GDM1 (cell line): ENCODE results near the gene SDE2.
"Not testable (repeated sequence)": the region's sequence is repeated elsewhere in the genome, so short reads cannot be mapped to it uniquely, and the experiment has no call there.

Experiments
- DNase-seq: peaks from one replicate; lab custom pipeline; 2025; lab: John Stamatoyannopoulos, UW

Gene SDE2

DNA sequence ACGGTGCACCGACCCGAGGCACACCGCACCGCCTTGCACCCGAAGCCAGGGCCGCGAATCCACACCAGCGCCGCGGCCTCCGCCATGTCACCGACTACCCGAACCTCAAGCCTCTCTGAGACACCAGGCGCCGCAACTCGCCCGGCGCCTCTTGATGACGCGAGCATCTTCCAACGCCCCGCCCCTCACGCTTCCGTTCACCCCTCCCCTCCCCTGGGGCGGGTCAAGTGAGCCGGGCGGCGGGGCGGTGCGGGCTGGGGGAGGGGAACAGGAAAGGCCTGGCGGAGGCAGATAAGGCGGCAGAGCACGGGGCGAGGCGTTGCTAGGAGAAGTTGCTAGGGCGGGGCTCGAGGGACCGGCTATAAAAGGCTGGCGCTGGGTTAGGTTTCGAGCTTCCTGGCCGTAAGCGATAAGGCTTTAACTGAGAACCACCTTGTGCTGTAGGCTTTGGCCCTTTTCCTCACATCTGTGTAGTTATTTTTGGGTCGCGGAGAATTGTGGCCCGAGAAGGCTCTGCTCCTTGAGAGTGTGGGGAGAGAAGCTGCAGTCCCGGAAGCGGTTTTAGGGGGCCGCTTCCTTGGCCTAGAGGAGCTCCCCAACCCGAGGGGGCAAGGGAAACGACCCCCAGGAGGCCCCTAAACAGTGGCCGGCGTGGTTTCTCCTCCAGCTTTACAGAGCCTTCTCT is at the start of gene SDE2:
SDE2 (minus strand) TSS at position 117 of the 685 bp plus-strand sequence; CDS start at position 86, 31 bp downstream.
- peak; percentile 100 for DNase-seq

DNA sequence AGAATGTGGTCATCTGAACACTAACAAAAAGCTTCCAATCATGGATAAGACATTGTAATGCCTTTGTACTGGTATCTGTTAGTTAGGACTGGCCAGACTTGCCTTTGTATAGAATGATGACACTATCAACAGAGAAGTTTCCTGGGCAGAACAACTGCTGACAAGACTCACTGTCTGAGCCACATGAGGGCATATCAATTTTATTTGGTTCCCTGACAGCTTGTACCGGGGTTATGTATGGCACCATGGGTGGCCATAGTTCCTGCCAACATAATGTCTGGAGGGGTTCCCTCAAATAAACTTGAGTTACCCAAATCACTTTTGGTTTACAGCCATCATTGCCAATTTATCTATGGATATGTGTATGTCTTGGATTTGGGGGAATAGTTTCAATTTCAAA is 49.7 kb upstream of the SDE2 start:
- no peak for DNase-seq

DNA sequence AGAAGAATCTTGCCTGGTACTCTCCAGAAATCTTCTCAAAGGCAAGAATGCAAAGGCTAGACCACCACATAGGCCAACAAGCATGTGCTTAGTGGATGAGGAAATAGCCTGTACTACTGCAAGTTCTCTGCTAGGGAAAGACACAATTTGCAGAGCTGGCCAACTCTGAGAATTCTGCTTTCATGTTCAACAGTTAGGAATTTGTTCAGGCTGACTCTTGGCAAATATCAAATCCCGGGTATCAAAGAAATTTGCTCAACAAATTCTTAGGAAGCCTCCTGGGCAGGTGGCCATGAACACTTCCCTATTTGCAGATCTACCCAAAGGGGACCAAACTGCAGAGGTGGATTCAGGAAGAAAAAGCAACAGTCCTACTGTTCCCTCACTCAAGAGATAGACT is 48.4 kb upstream of the SDE2 start:
- DNase-seq: no peak

DNA sequence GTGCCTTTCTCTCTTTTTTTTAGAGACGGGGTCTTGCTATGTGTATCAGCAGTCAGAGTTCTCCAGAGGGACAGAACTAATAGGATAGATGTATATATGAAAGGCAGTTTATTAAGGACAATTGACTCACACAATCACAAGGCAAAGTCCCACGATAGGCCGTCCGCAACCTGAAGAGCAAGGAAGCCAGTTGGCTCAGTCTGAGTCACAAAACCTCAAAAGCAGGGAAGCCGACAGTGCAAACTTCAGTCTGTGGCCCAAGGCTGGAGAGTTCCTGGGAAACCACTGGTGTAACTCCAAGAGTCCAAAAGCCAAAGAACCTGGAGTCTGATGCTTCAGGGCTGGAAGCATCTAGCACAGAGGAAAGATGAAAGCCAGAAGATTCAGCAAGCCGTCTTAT is 47.1 kb upstream of the SDE2 start:
- DNase-seq: no peak

DNA sequence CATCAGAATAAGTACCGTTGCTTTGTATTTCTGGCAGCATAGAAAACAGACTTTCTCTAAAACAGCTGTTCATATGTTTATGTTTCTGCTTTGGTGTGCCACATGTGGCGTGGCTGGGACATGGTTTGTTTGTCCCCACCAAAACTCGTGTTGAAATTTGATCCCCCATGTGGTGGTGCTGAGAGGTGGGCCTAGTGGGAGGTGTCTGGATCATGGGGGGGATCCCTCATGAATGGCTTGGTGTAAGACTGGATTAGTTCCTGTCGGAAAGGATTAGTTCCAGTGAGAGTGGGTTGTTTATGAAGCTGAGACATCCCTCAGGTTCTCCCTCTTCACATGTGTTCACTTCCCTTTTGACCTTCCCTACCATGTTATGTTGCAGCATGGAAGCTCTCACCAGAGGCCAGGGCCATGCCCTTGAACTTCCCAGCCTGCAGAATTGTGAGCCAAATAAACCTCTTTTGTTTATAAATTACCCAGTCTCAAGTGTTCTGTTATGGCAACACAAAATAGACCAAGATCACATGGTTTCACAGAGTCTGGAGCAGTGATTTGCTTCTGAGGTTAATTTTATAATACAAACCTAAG is 45.5 kb upstream of the SDE2 start:
- DNase-seq: no peak

DNA sequence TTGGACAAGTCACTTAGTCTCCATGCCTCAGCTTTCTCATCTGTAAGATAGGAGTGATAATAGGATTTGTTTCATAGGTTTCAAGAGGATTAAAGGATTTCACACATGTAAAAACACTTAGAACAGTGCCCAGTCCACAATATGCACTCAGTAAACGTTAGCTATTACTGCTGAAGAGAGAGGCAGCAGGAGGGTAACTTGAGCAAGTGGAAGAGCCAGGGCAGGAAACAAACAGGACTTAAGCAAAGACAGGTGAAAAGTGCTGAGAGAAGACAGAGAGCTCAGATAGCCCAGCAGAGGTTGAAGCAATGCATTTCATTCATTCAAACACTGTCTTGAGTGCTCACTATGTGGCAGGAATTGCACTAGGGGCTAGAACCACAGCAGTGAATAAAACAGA is 42.3 kb upstream of the SDE2 start:
- no peak for DNase-seq

DNA sequence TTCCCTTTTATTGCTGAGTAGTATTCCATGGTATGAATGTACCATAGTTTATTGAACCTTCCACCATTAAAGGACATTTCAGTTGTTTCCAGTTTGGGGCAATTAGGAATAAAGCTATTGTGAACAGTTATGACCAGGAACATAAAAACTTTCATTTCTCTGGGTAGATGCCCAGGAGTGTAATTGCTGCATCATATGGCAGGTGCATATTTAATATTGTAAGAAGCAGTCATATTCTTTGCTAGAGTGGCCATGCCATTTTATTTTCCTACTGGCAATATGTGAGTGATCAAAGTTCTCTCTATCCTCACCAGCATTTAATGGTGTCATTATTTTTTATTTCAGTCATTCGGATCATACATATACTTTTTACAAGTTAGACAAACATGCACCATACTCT is 39.5 kb upstream of the SDE2 start:
- DNase-seq: no peak

DNA sequence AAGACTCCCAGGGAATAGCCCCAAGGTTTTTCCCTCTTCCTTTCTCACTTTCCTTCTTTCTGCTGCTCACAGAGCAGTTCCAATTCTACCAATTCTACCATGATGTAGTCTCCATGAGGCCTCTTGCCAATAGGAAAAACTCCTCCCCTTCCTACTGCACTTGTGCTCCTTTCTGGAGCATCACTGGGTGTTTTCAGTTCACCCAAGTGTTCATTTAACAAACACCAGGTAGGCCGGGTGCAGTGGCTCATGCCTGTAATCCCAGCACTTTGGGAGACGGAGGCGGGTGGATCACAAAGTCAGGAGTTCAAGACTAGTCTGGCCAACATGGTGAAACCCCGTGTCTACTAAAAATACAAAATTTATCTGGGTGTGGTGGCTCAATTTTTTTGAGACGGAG is 36.8 kb upstream of the SDE2 start:
- no peak for DNase-seq

DNA sequence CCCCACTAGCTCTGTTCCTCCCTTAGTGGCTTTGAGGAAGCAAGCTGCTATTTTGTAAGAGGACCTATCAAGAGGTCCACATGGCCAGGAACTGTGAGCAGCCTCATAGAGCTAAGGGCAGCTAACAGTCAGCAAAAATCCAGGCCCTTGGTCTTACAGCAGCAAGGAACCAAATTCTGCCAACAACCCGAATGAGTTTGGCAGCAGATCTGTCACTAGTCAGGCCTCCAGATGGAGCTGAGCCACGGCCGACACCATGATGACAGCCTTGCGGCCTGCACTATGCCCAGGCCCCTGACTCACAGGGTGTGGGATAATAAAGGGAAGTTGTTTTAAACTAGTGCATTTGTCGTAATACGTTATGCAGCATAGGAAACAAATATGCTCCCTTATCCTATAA is 35.3 kb upstream of the SDE2 start:
- DNase-seq: peak; percentile 80

DNA sequence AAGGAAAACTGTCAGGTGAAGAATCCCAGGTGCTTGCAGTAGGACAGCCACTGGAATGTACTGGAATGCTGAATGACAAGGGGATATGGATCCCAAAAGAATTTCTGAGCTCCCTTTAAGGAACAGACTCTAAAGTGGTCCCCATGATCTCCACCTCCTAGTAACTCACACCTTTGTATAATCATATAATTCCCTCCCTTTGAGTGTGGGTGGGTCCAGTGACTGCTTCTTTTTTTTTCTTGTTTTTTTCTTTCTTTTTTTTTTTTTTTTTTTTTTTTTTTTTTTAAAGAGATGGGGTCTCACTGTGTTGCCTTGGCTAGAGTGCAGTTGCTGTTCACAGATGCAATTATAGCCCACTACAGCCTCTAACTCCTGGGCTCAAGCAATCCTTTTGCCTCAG is 34.8 kb upstream of the SDE2 start:
- DNase-seq: no peak

DNA sequence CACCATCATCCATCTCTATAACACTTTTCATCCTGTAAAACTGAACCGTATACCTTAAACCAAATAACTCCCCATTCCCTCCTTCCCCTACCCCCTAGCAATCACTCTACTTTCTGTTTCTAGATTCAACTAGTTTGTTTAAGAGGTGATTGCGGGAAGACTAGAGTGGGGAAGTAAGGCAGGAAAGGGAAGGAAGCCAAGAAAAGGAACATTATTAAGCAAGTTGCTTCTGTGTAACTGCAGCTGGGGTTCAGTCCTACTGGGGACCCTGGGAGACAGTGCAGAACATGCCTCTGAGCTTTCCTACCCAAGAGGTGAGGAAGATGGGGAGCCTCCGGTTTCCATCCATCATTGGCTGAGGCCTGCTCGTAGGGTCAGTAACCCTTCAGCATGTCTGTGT is 34.4 kb upstream of the SDE2 start:
- DNase-seq: no peak

DNA sequence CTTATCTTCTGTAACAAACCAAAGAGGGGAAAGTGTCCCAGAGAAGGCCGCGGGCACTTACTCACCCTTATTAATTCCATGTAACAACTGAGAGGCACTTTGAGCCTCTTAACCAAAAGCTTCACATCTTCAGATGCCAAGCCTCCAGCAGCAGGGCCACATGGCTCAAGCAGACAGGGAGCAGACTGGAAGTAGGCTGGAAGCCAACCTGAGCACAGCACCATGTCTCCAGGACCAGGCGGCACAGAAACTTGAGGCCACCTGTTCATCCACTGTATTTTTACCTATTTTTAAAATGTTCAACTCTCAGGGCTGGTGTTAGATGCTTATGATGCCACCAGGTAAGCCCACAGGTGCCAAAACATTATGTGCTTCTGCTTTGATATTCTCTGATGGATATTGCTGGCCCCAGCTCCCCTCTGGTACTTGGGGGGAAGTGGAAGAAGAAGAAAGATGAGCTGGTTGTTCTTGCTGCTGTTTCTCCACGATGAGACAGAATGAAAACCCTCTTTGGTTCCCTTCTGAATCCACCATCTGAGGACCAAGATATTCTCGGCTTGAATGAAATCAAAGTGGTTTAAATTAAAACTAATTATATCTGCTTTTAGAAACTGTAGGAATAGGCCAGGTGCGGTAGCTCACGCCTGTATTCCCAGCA is 30.6 kb upstream of the SDE2 start:
- no peak for DNase-seq

DNA sequence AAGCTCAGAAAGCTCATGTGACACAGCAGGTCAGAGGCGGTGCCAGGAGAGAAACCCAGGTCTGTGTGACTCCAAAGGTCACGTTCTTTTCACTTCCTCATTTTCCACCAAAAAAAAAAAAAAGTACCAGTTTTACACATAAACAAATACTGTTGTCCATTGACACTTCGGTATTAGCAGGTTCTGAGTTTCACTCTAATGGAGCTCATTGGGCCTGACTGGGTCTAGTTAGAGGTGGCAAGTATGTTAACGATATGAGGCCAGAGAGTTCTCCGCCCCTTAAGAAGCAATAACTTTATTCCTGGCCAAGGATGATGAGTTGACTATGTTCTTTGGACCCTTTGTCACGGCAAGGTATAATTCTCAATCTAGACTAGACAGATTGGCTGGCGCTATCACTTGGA is 30.0 kb upstream of the SDE2 start:
- no peak for DNase-seq

DNA sequence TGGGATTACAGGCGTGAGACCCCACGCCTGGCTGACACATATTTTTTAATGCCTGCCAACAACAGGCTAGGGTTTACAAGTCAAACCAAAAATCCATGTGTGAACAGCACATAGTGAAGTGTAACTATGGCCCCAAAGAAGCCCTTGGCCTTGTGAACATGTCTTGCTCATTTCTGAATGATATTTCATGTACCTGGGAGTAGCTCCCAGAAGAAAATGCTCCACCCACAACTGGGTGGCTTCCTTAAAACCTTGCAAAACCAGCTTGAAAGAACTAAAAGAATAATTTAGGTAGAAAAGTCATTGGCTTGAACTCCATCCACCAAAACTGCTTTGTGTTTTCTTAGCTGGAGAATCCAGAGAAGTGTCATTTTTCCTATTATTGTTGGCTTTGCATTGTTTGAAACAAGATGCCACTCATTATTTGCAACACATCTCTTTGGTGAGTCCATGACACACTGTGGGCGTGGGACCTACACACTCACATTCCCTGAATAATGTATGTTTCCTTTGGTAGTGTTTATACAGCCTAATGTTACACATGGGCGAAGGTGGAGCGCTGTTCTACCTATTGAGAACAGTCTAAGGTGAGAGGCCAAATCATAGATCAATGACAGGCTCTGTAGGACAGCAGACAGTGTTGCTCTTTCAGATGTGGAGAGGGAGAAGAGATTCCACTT is 28.5 kb upstream of the SDE2 start:
- DNase-seq: no peak

DNA sequence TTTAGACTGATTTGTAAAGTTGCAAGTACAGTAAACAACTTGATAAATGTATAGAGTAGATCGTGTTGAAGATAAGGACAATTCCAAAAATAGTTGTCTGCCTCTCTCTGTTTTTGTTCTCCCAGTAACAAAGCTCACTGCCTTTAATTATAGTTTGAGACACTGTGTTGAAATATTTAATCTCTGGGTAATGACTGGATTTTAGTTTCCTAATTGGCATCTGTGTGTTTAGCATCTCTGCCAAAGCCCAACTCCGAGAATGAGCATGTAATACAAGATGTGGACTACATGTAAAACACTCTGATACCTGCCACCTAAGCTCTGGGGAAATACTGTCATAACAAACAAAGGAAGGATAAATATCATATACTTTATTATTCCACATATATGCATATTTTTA is 27.7 kb upstream of the SDE2 start:
- DNase-seq: no peak

DNA sequence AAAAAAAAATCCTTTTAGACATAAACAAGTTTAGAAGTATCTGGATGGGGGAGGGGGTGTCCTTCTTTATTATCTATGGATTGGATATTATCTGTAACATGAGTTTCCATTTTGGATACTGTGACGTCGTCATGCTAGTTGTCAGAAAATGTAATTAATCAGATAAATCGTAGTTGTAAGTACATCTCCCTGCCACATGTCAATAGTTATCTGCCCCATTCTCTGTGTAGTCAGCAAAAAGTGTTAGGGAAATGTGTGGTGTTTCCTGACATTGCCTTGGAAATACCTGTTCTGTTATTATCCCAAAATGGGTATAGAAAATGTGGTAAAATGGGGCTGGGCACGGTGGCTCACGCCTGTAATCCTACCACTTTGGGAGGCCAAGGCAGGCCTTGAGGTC is 24.6 kb upstream of the SDE2 start:
- no peak for DNase-seq

DNA sequence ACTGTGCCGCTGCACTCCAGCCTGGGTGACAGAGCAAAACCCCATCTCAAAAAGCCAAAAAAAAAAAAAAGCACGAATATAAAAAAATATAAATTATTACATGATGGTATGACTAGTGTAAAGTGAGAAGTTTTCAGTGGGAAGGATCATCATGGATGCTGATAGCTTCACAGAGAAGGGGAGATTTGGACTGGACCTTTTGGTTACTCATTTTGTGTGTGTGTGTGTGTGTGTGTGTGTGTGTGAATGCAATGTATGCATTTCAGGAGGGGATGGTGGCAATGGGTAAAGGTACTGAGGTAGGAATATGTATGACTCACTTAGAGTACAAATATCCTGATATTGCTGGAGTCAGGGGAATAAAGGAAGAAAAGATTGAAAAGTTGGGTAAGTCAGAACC is 22.7 kb upstream of the SDE2 start:
- no peak for DNase-seq

DNA sequence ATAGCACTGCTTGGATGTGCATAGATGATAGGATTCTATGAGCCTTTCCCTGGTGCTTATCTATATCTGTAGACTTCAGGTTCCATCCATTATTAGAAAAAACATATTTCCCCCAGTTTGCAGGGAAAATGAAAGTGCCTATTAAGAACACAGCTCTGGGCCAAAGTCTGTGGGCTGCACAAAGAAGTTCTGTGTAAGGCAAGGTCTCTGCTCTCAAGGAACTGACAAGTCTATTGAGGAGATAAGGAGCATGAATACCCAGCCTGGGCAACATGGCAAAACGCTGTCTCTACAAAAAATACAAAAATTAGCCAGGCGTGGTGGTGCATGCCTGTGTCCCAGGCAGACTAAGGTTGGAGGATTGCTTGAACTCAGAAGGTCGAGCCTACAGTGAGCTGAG is 22.3 kb upstream of the SDE2 start:
- no peak for DNase-seq

DNA sequence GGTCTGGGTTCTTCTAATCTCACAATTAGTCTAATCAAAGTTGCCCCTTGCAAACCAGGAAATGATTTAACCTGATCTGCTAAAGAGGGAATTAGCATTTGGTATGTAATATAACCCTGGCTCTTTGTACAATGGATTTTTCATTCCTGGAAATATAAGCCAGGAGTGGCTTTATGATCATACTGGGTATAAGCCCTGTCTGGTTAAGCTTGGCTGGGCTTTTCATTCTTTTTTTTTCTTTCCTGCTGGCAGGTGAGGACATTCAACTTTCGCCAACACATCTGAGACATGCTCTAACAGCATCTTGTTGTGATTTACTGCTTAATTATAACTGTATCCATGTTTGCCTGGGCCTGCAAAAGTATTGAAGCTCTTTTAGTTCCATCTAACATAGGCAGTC is 20.4 kb upstream of the SDE2 start:
- no peak for DNase-seq

DNA sequence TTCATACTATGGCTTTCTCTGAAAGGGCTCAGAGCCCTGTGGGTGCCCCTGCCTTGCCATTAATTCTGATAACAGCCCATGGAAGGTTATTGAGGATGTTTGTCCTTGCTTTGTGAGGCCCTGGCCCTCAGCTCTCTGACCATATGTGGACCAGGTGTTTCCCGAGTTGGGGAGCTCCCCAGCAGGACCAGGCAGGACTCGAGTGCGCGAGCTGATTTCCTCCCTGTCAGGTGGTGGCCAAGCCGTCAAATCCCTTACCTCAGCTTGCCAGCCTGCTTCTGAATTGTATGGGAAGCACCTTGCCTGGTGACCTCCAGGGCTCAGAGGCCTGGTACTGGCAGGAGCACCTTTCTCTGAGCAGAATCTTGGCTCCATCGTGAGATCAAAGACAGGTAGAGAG is 17.9 kb upstream of the SDE2 start:
- DNase-seq: no peak

DNA sequence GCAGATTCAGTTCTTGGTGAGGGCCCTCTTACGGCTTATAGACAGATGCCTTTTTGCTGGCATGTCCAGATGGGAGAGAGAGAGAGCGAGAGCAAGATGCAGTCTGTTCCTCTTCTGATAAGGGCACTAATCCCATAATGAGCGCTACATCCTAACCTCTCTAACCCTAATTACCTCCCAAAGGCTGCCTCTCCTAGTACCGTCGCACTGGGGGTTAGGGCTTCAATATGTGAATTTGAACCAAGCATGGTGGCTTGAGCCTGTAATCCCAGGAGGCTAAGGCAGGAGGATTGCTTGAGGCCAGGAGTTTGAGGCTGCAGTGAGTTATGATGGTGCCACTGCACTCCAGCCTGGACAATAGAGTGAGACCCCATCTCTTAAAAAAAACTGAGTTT is 10.5 kb upstream of the SDE2 start:
- no peak for DNase-seq

DNA sequence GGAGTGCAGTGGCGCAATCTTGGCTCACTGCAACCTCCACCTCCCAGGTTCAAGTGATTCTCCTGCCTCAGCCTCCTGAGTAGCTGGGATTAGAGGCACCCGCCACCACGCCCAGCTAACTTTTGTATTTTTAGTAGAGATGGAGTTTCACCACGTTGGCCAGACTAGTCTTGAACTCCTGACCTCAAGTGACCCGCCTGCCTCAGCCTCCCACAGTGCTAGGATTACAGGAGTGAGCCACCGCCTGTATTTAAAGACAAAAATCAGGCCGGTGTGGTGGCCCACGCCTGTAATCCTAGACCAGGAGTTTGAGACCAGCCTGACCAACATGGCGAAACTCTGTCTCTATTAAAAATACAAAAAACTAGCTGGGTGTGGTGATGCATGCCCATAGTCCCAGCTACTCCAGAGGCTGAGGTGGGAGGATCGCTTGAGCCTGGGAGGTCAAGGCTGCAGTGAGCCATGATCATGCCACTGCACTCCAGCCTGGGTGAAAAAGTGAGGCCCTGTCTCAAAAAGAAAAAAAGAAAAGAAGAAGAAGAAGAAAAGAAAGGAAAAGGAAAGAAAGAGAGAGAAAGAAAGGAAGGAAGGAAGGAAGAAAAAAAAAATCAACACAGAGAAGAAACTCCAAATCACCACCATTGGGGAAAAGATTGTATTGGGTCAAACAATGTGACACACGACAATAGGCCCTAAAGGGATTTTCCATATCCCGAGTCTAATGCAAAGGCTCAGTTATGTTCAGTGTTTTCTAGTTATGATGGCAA is 8.2 kb upstream of the SDE2 start:
- not testable (repeated sequence) for DNase-seq
